Stimulated activated CD4-positive, alpha-beta T cell treated with anti-CD3 and anti-CD28 coated beads, Interleukin-2, amount 100 ng/mL, for 4 hours (primary cell): ENCODE results near the gene SNAP29.
"Not testable (repeated sequence)": the region's sequence is repeated elsewhere in the genome, so short reads cannot be mapped to it uniquely, and the experiment has no call there.

Experiments used
- DNase-seq: peaks from one replicate; pipeline ENCODE4 v3.0.0-alpha.2; 2020; ENCODE audit warnings: low read depth

The SNAP29 gene

GRCh38 chr22:20901093-20902033, 42.6 kb downstream of the SNAP29 start:
- not testable (repeated sequence) for DNase-seq

- no peak for DNase-seq
Observed at GRCh38 chr22:20903093-20903492, 44.3 kb downstream of the SNAP29 start.

GRCh38 chr22:20904008-20904979, 45.5 kb downstream of the SNAP29 start:
- DNase-seq = no peak

- no peak for DNase-seq
Observed at GRCh38 chr22:20904980-20905355, 46.2 kb downstream of the SNAP29 start.

- no peak for DNase-seq
Observed at GRCh38 chr22:20905415-20906386, 46.9 kb downstream of the SNAP29 start.

GRCh38 chr22:20906387-20906767, 47.6 kb downstream of the SNAP29 start:
- DNase-seq = no peak

- DNase-seq = not testable (repeated sequence)
Observed at GRCh38 chr22:20908717-20909116, 49.9 kb downstream of the SNAP29 start.

- no peak for DNase-seq
Observed at GRCh38 chr22:20909543-20910303, 50.9 kb downstream of the SNAP29 start.

GRCh38 chr22:20912494-20912893, 53.7 kb downstream of the SNAP29 start:
- no peak for DNase-seq

- DNase-seq = peak; percentile 95
Observed at GRCh38 chr22:20916916-20917810, 58.4 kb downstream of the SNAP29 start, which contains the start of gene CRKL. Gene CRKL (plus strand): TSS chr22:20917407. CDS start chr22:20917935, 528 bp downstream.

- DNase-seq = no peak
Observed at GRCh38 chr22:20918663-20919218, 59.9 kb downstream of the SNAP29 start.

GRCh38 chr22:20919718-20920117, 60.9 kb downstream of the SNAP29 start:
- DNase-seq = no peak

- DNase-seq = no peak
Observed at GRCh38 chr22:20920881-20921203, 62.0 kb downstream of the SNAP29 start.

- DNase-seq = no peak
Observed at GRCh38 chr22:20922141-20922751, 63.4 kb downstream of the SNAP29 start.

- DNase-seq = no peak
Observed at GRCh38 chr22:20926243-20926642, 67.4 kb downstream of the SNAP29 start.

GRCh38 chr22:20927940-20928572, 69.2 kb downstream of the SNAP29 start:
- no peak for DNase-seq

GRCh38 chr22:20928573-20928967, 69.8 kb downstream of the SNAP29 start:
- DNase-seq = no peak

- DNase-seq = no peak
Observed at GRCh38 chr22:20930004-20930403, 71.2 kb downstream of the SNAP29 start.
